HEK293 (cell line): ENCODE measurements around the gene PKDCC.

ENCODE experiments used
- GLIS1 ChIP-seq: fragments of 450-650 bp; formaldehyde crosslinking; IDR thresholded peaks from 2 replicates; pipeline ENCODE4 v1.5.1; 2016; ENCODE audit warnings: missing biosample characterization, missing genetic modification characterization
- KLF16 ChIP-seq: fragments of 450-650 bp; formaldehyde crosslinking; IDR thresholded peaks from 2 replicates; pipeline ENCODE4 v1.5.1; 2017; ENCODE audit warnings: missing biosample characterization, missing genetic modification characterization
- OVOL3 ChIP-seq: fragments of 450-650 bp; formaldehyde crosslinking; IDR thresholded peaks from 2 replicates; pipeline ENCODE4 v1.5.1; 2016; ENCODE audit warnings: missing biosample characterization, missing genetic modification characterization
- PRDM1 ChIP-seq: fragments of 450-650 bp; formaldehyde crosslinking; IDR thresholded peaks from 2 replicates; pipeline ENCODE4; 2016; ENCODE audit warnings: missing biosample characterization, missing genetic modification characterization
- ZBTB20 ChIP-seq: fragments of 450-650 bp; formaldehyde crosslinking; IDR thresholded peaks from 2 replicates; pipeline ENCODE4 v1.5.1; 2016; ENCODE audit warnings: missing biosample characterization, missing genetic modification characterization
- ZBTB7A ChIP-seq: fragments of 450-650 bp; formaldehyde crosslinking; IDR thresholded peaks from 2 replicates; pipeline ENCODE4 v1.5.1; 2016; ENCODE audit warnings: low read depth, missing biosample characterization, missing genetic modification characterization
- ZNF157 ChIP-seq: fragments of 450-650 bp; formaldehyde crosslinking; IDR thresholded peaks from 2 replicates; pipeline ENCODE4 v1.5.1; 2016; ENCODE audit warnings: missing biosample characterization, missing genetic modification characterization
- ZNF175 ChIP-seq: fragments of 450-650 bp; formaldehyde crosslinking; IDR thresholded peaks from 2 replicates; pipeline ENCODE4 v1.5.1; 2016; ENCODE audit warnings: missing biosample characterization, missing genetic modification characterization
- ZNF214 ChIP-seq: fragments of 450-650 bp; formaldehyde crosslinking; IDR thresholded peaks from 2 replicates; pipeline ENCODE4 v1.5.1; 2017; ENCODE audit warnings: missing biosample characterization, mild to moderate bottlenecking, missing genetic modification characterization, borderline replicate concordance
- ZNF292 ChIP-seq: fragments of 450-650 bp; formaldehyde crosslinking; IDR thresholded peaks from 2 replicates; pipeline ENCODE4 v1.5.1; 2016; ENCODE audit warnings: low read depth, missing biosample characterization, missing genetic modification characterization, borderline replicate concordance
- ZNF311 ChIP-seq: fragments of 450-650 bp; formaldehyde crosslinking; IDR thresholded peaks from 2 replicates; pipeline ENCODE4 v1.5.1; 2017; ENCODE audit warnings: missing biosample characterization, missing genetic modification characterization, borderline replicate concordance
- ZNF37A ChIP-seq: fragments of 450-650 bp; IDR thresholded peaks from 2 replicates; pipeline ENCODE4 v1.5.1; 2018; ENCODE audit warnings: missing biosample characterization, missing genetic modification characterization
- ZNF529 ChIP-seq: fragments of 450-650 bp; formaldehyde crosslinking; IDR thresholded peaks from 2 replicates; pipeline ENCODE4 v1.5.1; 2017; ENCODE audit warnings: missing genetic modification characterization, missing biosample characterization; ENCODE audit not compliant: insufficient replicate concordance
- ZNF544 ChIP-seq: fragments of 450-650 bp; formaldehyde crosslinking; IDR thresholded peaks from 2 replicates; pipeline ENCODE4 v1.5.0; 2017; ENCODE audit warnings: missing biosample characterization, missing genetic modification characterization
- ZNF549 ChIP-seq: fragments of 450-650 bp; IDR thresholded peaks from 2 replicates; pipeline ENCODE4 v1.5.1; 2018; ENCODE audit warnings: missing biosample characterization, missing genetic modification characterization, mild to moderate bottlenecking, inconsistent platforms, moderate library complexity
- ZNF561 ChIP-seq: fragments of 450-650 bp; IDR thresholded peaks from 2 replicates; pipeline ENCODE4 v1.5.1; 2018; ENCODE audit warnings: missing biosample characterization, missing genetic modification characterization, borderline replicate concordance
- ZNF571 ChIP-seq: fragments of 450-650 bp; formaldehyde crosslinking; IDR thresholded peaks from 2 replicates; pipeline ENCODE4 v1.5.0; 2017; ENCODE audit warnings: missing biosample characterization, missing genetic modification characterization
- ZNF645 ChIP-seq: fragments of 450-650 bp; formaldehyde crosslinking; IDR thresholded peaks from 2 replicates; pipeline ENCODE4; 2016; ENCODE audit warnings: missing biosample characterization, missing genetic modification characterization
- ZNF654 ChIP-seq: fragments of 450-650 bp; formaldehyde crosslinking; IDR thresholded peaks from 2 replicates; pipeline ENCODE4 v1.5.1; 2016; ENCODE audit warnings: low read depth, missing biosample characterization, missing genetic modification characterization
- ZNF670 ChIP-seq: fragments of 450-650 bp; formaldehyde crosslinking; IDR thresholded peaks from 2 replicates; pipeline ENCODE4 v1.5.1; 2016; ENCODE audit warnings: missing biosample characterization, missing genetic modification characterization, low read depth
- ZNF677 ChIP-seq: fragments of 450-650 bp; IDR thresholded peaks from 2 replicates; pipeline ENCODE4 v1.5.0; 2018; ENCODE audit warnings: missing biosample characterization, mild to moderate bottlenecking, missing genetic modification characterization, moderate library complexity
- ZNF701 ChIP-seq: fragments of 450-650 bp; formaldehyde crosslinking; IDR thresholded peaks from 2 replicates; pipeline ENCODE4 v1.5.1; 2016; ENCODE audit warnings: missing biosample characterization, missing genetic modification characterization
- ZNF785 ChIP-seq: fragments of 450-650 bp; formaldehyde crosslinking; IDR thresholded peaks from 2 replicates; pipeline ENCODE4 v1.5.1; 2016; ENCODE audit warnings: missing biosample characterization, missing genetic modification characterization
- ZNF830 ChIP-seq: fragments of 450-650 bp; IDR thresholded peaks from 2 replicates; pipeline ENCODE4 v1.5.0; 2018; ENCODE audit warnings: missing biosample characterization, missing genetic modification characterization, low read depth, mild to moderate bottlenecking, moderate library complexity
- ZSCAN23 ChIP-seq: fragments of 450-650 bp; formaldehyde crosslinking; IDR thresholded peaks from 2 replicates; pipeline ENCODE4 v1.5.1; 2016; ENCODE audit warnings: missing biosample characterization, missing genetic modification characterization
- TF ChIP-seq, protein P1 (sequence below): fragments of 450-650 bp; formaldehyde crosslinking; IDR thresholded peaks from 2 replicates; pipeline ENCODE4 v1.5.1; 2016; ENCODE audit warnings: missing biosample characterization, missing genetic modification characterization, borderline replicate concordance
- TF ChIP-seq, protein P2 (sequence below): fragments of 450-650 bp; formaldehyde crosslinking; IDR thresholded peaks from 2 replicates; pipeline ENCODE4 v1.5.1; 2016; ENCODE audit warnings: missing biosample characterization, missing genetic modification characterization
- TF ChIP-seq, protein P3 (sequence below): fragments of 450-650 bp; formaldehyde crosslinking; IDR thresholded peaks from 2 replicates; pipeline ENCODE4 v1.5.1; 2016; ENCODE audit warnings: missing biosample characterization, missing genetic modification characterization
- TF ChIP-seq, protein P4 (sequence below): fragments of 450-650 bp; formaldehyde crosslinking; IDR thresholded peaks from 2 replicates; pipeline ENCODE4 v1.5.1; 2017; ENCODE audit warnings: missing biosample characterization, missing genetic modification characterization

PKDCC gene

GRCh38 chr2:42046819-42047487 lies 868 bp upstream of the PKDCC start (continued):
- TF ChIP-seq, protein P1, sequence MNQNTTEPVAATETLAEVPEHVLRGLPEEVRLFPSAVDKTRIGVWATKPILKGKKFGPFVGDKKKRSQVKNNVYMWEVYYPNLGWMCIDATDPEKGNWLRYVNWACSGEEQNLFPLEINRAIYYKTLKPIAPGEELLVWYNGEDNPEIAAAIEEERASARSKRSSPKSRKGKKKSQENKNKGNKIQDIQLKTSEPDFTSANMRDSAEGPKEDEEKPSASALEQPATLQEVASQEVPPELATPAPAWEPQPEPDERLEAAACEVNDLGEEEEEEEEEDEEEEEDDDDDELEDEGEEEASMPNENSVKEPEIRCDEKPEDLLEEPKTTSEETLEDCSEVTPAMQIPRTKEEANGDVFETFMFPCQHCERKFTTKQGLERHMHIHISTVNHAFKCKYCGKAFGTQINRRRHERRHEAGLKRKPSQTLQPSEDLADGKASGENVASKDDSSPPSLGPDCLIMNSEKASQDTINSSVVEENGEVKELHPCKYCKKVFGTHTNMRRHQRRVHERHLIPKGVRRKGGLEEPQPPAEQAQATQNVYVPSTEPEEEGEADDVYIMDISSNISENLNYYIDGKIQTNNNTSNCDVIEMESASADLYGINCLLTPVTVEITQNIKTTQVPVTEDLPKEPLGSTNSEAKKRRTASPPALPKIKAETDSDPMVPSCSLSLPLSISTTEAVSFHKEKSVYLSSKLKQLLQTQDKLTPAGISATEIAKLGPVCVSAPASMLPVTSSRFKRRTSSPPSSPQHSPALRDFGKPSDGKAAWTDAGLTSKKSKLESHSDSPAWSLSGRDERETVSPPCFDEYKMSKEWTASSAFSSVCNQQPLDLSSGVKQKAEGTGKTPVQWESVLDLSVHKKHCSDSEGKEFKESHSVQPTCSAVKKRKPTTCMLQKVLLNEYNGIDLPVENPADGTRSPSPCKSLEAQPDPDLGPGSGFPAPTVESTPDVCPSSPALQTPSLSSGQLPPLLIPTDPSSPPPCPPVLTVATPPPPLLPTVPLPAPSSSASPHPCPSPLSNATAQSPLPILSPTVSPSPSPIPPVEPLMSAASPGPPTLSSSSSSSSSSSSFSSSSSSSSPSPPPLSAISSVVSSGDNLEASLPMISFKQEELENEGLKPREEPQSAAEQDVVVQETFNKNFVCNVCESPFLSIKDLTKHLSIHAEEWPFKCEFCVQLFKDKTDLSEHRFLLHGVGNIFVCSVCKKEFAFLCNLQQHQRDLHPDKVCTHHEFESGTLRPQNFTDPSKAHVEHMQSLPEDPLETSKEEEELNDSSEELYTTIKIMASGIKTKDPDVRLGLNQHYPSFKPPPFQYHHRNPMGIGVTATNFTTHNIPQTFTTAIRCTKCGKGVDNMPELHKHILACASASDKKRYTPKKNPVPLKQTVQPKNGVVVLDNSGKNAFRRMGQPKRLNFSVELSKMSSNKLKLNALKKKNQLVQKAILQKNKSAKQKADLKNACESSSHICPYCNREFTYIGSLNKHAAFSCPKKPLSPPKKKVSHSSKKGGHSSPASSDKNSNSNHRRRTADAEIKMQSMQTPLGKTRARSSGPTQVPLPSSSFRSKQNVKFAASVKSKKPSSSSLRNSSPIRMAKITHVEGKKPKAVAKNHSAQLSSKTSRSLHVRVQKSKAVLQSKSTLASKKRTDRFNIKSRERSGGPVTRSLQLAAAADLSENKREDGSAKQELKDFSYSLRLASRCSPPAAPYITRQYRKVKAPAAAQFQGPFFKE (tag by site-specific recombination): no peak
- TF ChIP-seq, protein P2, sequence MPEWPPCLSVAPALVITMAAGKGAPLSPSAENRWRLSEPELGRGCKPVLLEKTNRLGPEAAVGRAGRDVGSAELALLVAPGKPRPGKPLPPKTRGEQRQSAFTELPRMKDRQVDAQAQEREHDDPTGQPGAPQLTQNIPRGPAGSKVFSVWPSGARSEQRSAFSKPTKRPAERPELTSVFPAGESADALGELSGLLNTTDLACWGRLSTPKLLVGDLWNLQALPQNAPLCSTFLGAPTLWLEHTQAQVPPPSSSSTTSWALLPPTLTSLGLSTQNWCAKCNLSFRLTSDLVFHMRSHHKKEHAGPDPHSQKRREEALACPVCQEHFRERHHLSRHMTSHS (tag by site-specific recombination): no peak
- no peak for TF ChIP-seq ZNF645 (tag by site-specific recombination)
- no peak for TF ChIP-seq ZNF311 (tag by site-specific recombination)
- TF ChIP-seq ZNF37A (tag by site-specific recombination): no peak
- TF ChIP-seq ZNF785 (tag by site-specific recombination): no peak
- no peak for TF ChIP-seq ZNF830 (tag by site-specific recombination)
- TF ChIP-seq, protein P3, sequence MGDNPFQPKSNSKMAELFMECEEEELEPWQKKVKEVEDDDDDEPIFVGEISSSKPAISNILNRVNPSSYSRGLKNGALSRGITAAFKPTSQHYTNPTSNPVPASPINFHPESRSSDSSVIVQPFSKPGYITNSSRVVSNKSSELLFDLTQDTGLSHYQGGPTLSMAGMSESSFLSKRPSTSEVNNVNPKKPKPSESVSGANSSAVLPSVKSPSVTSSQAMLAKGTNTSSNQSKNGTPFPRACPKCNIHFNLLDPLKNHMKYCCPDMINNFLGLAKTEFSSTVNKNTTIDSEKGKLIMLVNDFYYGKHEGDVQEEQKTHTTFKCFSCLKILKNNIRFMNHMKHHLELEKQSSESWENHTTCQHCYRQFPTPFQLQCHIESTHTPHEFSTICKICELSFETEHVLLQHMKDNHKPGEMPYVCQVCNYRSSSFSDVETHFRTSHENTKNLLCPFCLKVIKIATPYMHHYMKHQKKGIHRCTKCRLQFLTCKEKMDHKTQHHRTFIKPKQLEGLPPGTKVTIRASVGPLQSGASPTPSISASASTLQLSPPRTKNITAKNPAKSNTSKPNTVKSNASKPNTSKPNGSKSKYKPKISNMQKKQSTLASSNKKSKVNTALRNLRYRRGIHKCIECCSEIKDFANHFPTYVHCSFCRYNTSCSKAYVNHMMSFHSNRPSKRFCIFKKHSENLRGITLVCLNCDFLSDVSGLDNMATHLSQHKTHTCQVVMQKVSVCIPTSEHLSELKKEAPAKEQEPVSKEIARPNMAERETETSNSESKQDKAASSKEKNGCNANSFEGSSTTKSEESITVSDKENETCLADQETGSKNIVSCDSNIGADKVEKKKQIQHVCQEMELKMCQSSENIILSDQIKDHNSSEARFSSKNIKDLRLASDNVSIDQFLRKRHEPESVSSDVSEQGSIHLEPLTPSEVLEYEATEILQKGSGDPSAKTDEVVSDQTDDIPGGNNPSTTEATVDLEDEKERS (tag by site-specific recombination): no peak
- TF ChIP-seq ZNF701 (tag by site-specific recombination): no peak
- TF ChIP-seq ZNF670 (tag by site-specific recombination): no peak
- no peak for TF ChIP-seq ZNF561 (tag by site-specific recombination)
- no peak for TF ChIP-seq ZBTB20
- no peak for TF ChIP-seq ZNF214 (tag by site-specific recombination)
- no peak for TF ChIP-seq ZNF529 (tag by site-specific recombination)
- TF ChIP-seq GLIS1: no peak; the same call in 1 of the 2 replicates
- TF ChIP-seq KLF16: peak; percentile 58
- TF ChIP-seq ZNF292 (tag by site-specific recombination): no peak
- no peak for TF ChIP-seq ZBTB7A (tag by site-specific recombination)
- no peak for TF ChIP-seq ZNF544
- no peak for TF ChIP-seq ZNF157 (tag by site-specific recombination)
- TF ChIP-seq ZNF677 (tag by site-specific recombination): no peak
- TF ChIP-seq OVOL3 (tag by site-specific recombination): 0 out of 2 replicates have a peak, but pooled peaks have one; percentile 29
- no peak for TF ChIP-seq ZNF549 (tag by site-specific recombination)
- no peak for TF ChIP-seq ZNF175 (tag by site-specific recombination)
- TF ChIP-seq, protein P4, sequence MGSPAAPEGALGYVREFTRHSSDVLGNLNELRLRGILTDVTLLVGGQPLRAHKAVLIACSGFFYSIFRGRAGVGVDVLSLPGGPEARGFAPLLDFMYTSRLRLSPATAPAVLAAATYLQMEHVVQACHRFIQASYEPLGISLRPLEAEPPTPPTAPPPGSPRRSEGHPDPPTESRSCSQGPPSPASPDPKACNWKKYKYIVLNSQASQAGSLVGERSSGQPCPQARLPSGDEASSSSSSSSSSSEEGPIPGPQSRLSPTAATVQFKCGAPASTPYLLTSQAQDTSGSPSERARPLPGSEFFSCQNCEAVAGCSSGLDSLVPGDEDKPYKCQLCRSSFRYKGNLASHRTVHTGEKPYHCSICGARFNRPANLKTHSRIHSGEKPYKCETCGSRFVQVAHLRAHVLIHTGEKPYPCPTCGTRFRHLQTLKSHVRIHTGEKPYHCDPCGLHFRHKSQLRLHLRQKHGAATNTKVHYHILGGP (tag by site-specific recombination): no peak
- peak; percentile 69 for TF ChIP-seq PRDM1 (tag by site-specific recombination)
- no peak for TF ChIP-seq ZNF571 (tag by site-specific recombination)
- no peak for TF ChIP-seq ZSCAN23 (tag by site-specific recombination)
- TF ChIP-seq ZNF654: no peak
